DND-41 (cell line): ENCODE results near the gene C5.

ENCODE experiments used
- EZH2 ChIP-seq: IDR thresholded peaks from 3 replicates; pipeline ENCODE4 v1.6.1; 2012; ENCODE audit warnings: borderline replicate concordance, low read depth, mild to moderate bottlenecking, moderate library complexity, low read length, inconsistent platforms; ENCODE audit not compliant: severe bottlenecking
- TF ChIP-seq, protein P1 (sequence below): IDR thresholded peaks from 2 replicates; pipeline ENCODE4 v1.5.1; 2012; ENCODE audit warnings: borderline replicate concordance, low read length, moderate library complexity, mild to moderate bottlenecking; ENCODE audit not compliant: poor library complexity, severe bottlenecking; ENCODE audit errors: extremely low read depth

- TF ChIP-seq, protein P1, sequence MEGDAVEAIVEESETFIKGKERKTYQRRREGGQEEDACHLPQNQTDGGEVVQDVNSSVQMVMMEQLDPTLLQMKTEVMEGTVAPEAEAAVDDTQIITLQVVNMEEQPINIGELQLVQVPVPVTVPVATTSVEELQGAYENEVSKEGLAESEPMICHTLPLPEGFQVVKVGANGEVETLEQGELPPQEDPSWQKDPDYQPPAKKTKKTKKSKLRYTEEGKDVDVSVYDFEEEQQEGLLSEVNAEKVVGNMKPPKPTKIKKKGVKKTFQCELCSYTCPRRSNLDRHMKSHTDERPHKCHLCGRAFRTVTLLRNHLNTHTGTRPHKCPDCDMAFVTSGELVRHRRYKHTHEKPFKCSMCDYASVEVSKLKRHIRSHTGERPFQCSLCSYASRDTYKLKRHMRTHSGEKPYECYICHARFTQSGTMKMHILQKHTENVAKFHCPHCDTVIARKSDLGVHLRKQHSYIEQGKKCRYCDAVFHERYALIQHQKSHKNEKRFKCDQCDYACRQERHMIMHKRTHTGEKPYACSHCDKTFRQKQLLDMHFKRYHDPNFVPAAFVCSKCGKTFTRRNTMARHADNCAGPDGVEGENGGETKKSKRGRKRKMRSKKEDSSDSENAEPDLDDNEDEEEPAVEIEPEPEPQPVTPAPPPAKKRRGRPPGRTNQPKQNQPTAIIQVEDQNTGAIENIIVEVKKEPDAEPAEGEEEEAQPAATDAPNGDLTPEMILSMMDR = no peak
- no peak for TF ChIP-seq EZH2
Observed at GRCh38 chr9:121088576-121088975, 38.5 kb upstream of the C5 start.
